Vagina (tissue), 2 donors: Measurements from ENCODE around the gene HSD17B14. TPM values are rescaled to one million over a fixed set of nuclear protein-coding genes. Genes with fewer than 3 reads are reported as not detected.

Experiments
- DNase-seq, 2 donors: peaks; one replicate each; pipeline ENCODE4 v3.0.0-alpha.2; 2017; ENCODE audit errors: extremely low spot score in 2 of 2
- H3K27ac ChIP-seq: fragments of 200-600 bp; sonication (generic); one replicate; pipeline ENCODE4 v1.5.1; 2019
- H3K27me3 ChIP-seq: fragments of 200-600 bp; sonication (generic); one replicate; pipeline ENCODE4 v1.5.1; 2019
- H3K36me3 ChIP-seq, 2 donors: fragments of 200-600 bp; sonication (generic); one replicate each; pipeline ENCODE4 v1.5.1; 2017 to 2019
- H3K4me1 ChIP-seq: fragments of 200-600 bp; sonication (generic); one replicate; pipeline ENCODE4 v1.5.1; 2019
- H3K4me3 ChIP-seq, 2 donors: fragments of 200-600 bp; sonication (generic); 1 replicate in 1 of 2; 2 replicates in 1 of 2; pipeline ENCODE4 v1.5.1; 2016 to 2019
- H3K9me3 ChIP-seq: fragments of 200-600 bp; sonication (generic); one replicate; pipeline ENCODE4 v1.5.1; 2019
- CTCF ChIP-seq, 3 experiments: fragments of 450-650 bp in 2 of 3; fragments of 200-600 bp in 1 of 3; sonication (generic) in 1 of 3; IDR thresholded peaks; one replicate each; pipeline ENCODE4 v1.5.1; 2017 to 2019; ENCODE audit warnings: antibody characterized with exemption in 3 of 3, mild to moderate bottlenecking in 2 of 3, moderate library complexity in 2 of 3
- POLR2A ChIP-seq, 2 donors: fragments of 450-650 bp; IDR thresholded peaks; one replicate each; pipeline ENCODE4 v1.6.1; 2017; ENCODE audit warnings: antibody characterized with exemption in 2 of 2, mild to moderate bottlenecking in 2 of 2, moderate library complexity in 2 of 2
- POLR2AphosphoS5 ChIP-seq, 2 donors: sonication (generic); formaldehyde crosslinking; IDR thresholded peaks; one replicate each; pipeline ENCODE4 v1.9.0; 2017; ENCODE audit warnings: antibody characterized with exemption in 2 of 2, mild to moderate bottlenecking in 2 of 2, low read depth in 1 of 2; ENCODE audit not compliant: insufficient read depth in 1 of 2
- intact Hi-C: fragments of 100-400 bp; cut with DNase I; formaldehyde crosslinking; loops from one replicate; pipeline ENCODE4 v1.15.1; 2023
- total RNA-seq: library from RNA; depleted of rRNA; stranded (reverse); fragments of >200 nt; gene quantifications from one replicate; pipeline ENCODE4 v1.2.3, GENCODE V29; 2016

The HSD17B14 gene
- total RNA-seq, 1 donor from 2014 or later: 19.2 TPM

GRCh38 chr19:48841571-48841970 lies 5.3 kb upstream of the HSD17B14 start:
- H3K27ac ChIP-seq: no peak overlapping the region
- no peak overlapping the region for H3K4me3 ChIP-seq
- intact Hi-C loops: loop anchor here (2.0 kb wide), 1 partner anchor 53 kb away; no protein-coding TSS in a partner anchor
- peaks cover 3% of the 10 kb centered on the region for H3K4me1 ChIP-seq
- H3K9me3 ChIP-seq: no peaks in the 10 kb centered on the region
- no peak for DNase-seq
- no peak for TF ChIP-seq POLR2A (IDR thresholded peaks at IDR 0.05)
- TF ChIP-seq POLR2AphosphoS5 (IDR thresholded peaks at IDR 0.05; ENCODE audit: insufficient read depth in 1 of 2, low read depth in 1 of 2): no peak
- TF ChIP-seq CTCF (IDR thresholded peaks at IDR 0.05): no peak
- H3K27me3 ChIP-seq: no peaks in the 10 kb centered on the region
- peaks cover 0 to 13% of the 10 kb centered on the region in 2 donors for H3K36me3 ChIP-seq

GRCh38 chr19:48841047-48841446 lies 4.8 kb upstream of the HSD17B14 start:
- peaks cover 8% of the 10 kb centered on the region for H3K4me1 ChIP-seq
- H3K4me3 ChIP-seq: no peak overlapping the region
- TF ChIP-seq CTCF (IDR thresholded peaks at IDR 0.05): no peak
- no peak for TF ChIP-seq POLR2A (IDR thresholded peaks at IDR 0.05)
- TF ChIP-seq POLR2AphosphoS5 (IDR thresholded peaks at IDR 0.05; ENCODE audit: insufficient read depth in 1 of 2, low read depth in 1 of 2): no peak
- peaks cover 0 to 12% of the 10 kb centered on the region in 2 donors for H3K36me3 ChIP-seq
- H3K27me3 ChIP-seq: no peaks in the 10 kb centered on the region
- no peaks in the 10 kb centered on the region for H3K9me3 ChIP-seq
- intact Hi-C loops: loop anchor here (2.0 kb wide), 1 partner anchor 52 kb away; no protein-coding TSS in a partner anchor
- no peak overlapping the region for H3K27ac ChIP-seq
- DNase-seq: no peak

GRCh38 chr19:48837687-48838086 lies 1.4 kb upstream of the HSD17B14 start:
- H3K9me3 ChIP-seq: no peaks in the 10 kb centered on the region
- no peaks in the 10 kb centered on the region for H3K36me3 ChIP-seq
- no peak for DNase-seq
- no peak for TF ChIP-seq POLR2AphosphoS5 (IDR thresholded peaks at IDR 0.05; ENCODE audit: insufficient read depth in 1 of 2, low read depth in 1 of 2)
- no peak for TF ChIP-seq POLR2A (IDR thresholded peaks at IDR 0.05)
- no peak for TF ChIP-seq CTCF (IDR thresholded peaks at IDR 0.05)
- H3K27me3 ChIP-seq: no peaks in the 10 kb centered on the region
- peaks cover 18% of the 10 kb centered on the region for H3K4me1 ChIP-seq
- intact Hi-C loops: loop anchor here (2.0 kb wide), 1 partner anchor 43 kb away; no protein-coding TSS in a partner anchor
- H3K27ac ChIP-seq: peak overlapping the region; percentile 93
- H3K4me3 ChIP-seq: peak overlapping the region; percentile 47 to 48

GRCh38 chr19:48837051-48837524 lies 797 bp upstream of the HSD17B14 start:
- TF ChIP-seq CTCF (IDR thresholded peaks at IDR 0.05) (no peak), POLR2A (IDR thresholded peaks at IDR 0.05) (peak in 1 of 2 donors; percentile 56), POLR2AphosphoS5 (IDR thresholded peaks at IDR 0.05; ENCODE audit: insufficient read depth in 1 of 2, low read depth in 1 of 2) (peak; percentile 84 to 86)
- Histone ChIP-seq H3K27me3 (no peaks in the 10 kb centered on the region), H3K9me3 (no peaks in the 10 kb centered on the region), H3K27ac (peak overlapping the region; percentile 93), H3K4me1 (peaks cover 18% of the 10 kb centered on the region), H3K36me3 (peaks cover 0 to 4% of the 10 kb centered on the region in 2 donors), H3K4me3 (peak overlapping the region; percentile 47 to 48)
- DNase-seq: no peak
- intact Hi-C loops: loop anchor here (2.0 kb wide), 1 partner anchor 42 kb away; no protein-coding TSS in a partner anchor

- intact Hi-C loops: loop anchor here (2.0 kb wide), 1 partner anchor 41 kb away; no protein-coding TSS in a partner anchor
- TF ChIP-seq POLR2AphosphoS5 (IDR thresholded peaks at IDR 0.05; ENCODE audit: insufficient read depth in 1 of 2, low read depth in 1 of 2): peak; percentile 80 to 93
- peak in 1 of 2 donors; percentile 29 for TF ChIP-seq POLR2A (IDR thresholded peaks at IDR 0.05)
- peak; percentile 91 to 98 (median 94) for TF ChIP-seq CTCF (IDR thresholded peaks at IDR 0.05)
- H3K4me3 ChIP-seq: peak overlapping the region; percentile 47 to 48
Measured at GRCh38 chr19:48835734-48836088, 580 bp downstream of the HSD17B14 start.

More at GRCh38 chr19:48835734-48836088, 580 bp downstream of the HSD17B14 start:
- DNase-seq: peak in 1 of 2 donors; percentile 97
- Histone ChIP-seq H3K27me3 (no peaks in the 10 kb centered on the region), H3K36me3 (peaks cover 0 to 17% of the 10 kb centered on the region in 2 donors), H3K9me3 (no peaks in the 10 kb centered on the region), H3K4me1 (peaks cover 18% of the 10 kb centered on the region), H3K27ac (peak overlapping the region; percentile 93)
